ENCODE measurements around the gene UCK1.

DNA sequence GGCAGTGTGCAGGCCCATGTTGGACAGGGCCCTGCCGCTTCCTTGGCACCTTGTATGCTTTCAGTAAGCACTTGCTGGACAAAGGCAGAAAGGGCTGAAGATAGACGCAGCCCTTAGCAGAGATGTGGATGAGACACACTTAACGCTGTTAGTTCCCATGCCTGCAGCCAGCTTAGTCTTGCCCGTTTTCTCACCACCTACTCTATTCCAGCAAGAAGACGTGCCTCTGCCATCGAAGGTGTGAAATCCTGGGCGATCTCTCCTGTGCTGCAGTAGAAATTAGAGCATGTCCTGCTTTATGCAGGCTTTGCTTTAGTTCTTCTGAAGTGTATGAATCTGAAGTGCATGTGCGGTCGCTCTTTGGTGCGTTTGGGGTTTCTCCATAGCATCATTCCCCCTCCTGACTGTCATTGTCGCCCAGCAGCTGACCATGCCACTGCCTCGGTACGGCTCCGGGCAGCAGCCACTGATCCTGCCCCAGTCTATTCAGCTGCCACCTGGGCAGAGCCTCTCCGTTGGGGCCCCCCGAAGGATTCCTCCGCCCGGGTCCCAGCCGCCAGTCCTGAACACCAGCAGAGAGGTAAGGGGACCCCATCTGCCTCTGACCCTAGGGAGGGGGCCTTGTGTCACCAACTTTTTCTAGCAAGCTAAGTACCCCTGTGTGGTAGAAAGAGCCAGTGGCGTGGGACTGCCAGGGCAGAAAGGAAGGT is 39.9 kb downstream of the UCK1 start:
- TF ChIP-seq, protein P1, sequence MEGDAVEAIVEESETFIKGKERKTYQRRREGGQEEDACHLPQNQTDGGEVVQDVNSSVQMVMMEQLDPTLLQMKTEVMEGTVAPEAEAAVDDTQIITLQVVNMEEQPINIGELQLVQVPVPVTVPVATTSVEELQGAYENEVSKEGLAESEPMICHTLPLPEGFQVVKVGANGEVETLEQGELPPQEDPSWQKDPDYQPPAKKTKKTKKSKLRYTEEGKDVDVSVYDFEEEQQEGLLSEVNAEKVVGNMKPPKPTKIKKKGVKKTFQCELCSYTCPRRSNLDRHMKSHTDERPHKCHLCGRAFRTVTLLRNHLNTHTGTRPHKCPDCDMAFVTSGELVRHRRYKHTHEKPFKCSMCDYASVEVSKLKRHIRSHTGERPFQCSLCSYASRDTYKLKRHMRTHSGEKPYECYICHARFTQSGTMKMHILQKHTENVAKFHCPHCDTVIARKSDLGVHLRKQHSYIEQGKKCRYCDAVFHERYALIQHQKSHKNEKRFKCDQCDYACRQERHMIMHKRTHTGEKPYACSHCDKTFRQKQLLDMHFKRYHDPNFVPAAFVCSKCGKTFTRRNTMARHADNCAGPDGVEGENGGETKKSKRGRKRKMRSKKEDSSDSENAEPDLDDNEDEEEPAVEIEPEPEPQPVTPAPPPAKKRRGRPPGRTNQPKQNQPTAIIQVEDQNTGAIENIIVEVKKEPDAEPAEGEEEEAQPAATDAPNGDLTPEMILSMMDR (IDR thresholded peaks at IDR 0.05; ENCODE audit: insufficient read depth, low read length): no peak
- no peak for TF ChIP-seq REST (IDR thresholded peaks at IDR 0.05; ENCODE audit: insufficient replicate concordance, low read depth)
- no peak for TF ChIP-seq POLR2AphosphoS5 (IDR thresholded peaks at IDR 0.05; ENCODE audit: low read depth)
- no peak for TF ChIP-seq SPI1 (IDR thresholded peaks at IDR 0.05; ENCODE audit: borderline replicate concordance, low read depth)
- no peak for TF ChIP-seq GABPA (IDR thresholded peaks at IDR 0.05; ENCODE audit: low read depth)
